ENCODE results near the gene VAV2.

Gene VAV2

GRCh38 chr9:133950629-133951111 is 41.5 kb downstream of the VAV2 start:
- DNase-seq (ENCODE audit: low read depth) = no peak

GRCh38 chr9:133950192-133950591 is 41.9 kb downstream of the VAV2 start:
- no peak for DNase-seq (ENCODE audit: low read depth)

GRCh38 chr9:133949486-133950061 is 42.5 kb downstream of the VAV2 start:
- no peak for DNase-seq (ENCODE audit: low read depth)

- DNase-seq (ENCODE audit: low read depth) = no peak
Measured at GRCh38 chr9:133948561-133949485, 43.3 kb downstream of the VAV2 start.

- DNase-seq (ENCODE audit: low read depth) = no peak
Measured at GRCh38 chr9:133948131-133948530, 44.0 kb downstream of the VAV2 start.

GRCh38 chr9:133946840-133947486 is 45.2 kb downstream of the VAV2 start:
- no peak for DNase-seq (ENCODE audit: low read depth)

- no peak for DNase-seq (ENCODE audit: low read depth)
Measured at GRCh38 chr9:133945977-133946753, 46.0 kb downstream of the VAV2 start.

GRCh38 chr9:133945314-133945975 is 46.7 kb downstream of the VAV2 start:
- no peak for DNase-seq (ENCODE audit: low read depth)

GRCh38 chr9:133944746-133945135 is 47.4 kb downstream of the VAV2 start:
- no peak for DNase-seq (ENCODE audit: low read depth)

- no peak for DNase-seq (ENCODE audit: low read depth)
Measured at GRCh38 chr9:133943781-133944745, 48.1 kb downstream of the VAV2 start.

- no peak for DNase-seq (ENCODE audit: low read depth)
Measured at GRCh38 chr9:133943036-133943780, 48.9 kb downstream of the VAV2 start.

- no peak for DNase-seq (ENCODE audit: low read depth)
Measured at GRCh38 chr9:133942206-133942975, 49.7 kb downstream of the VAV2 start.

- DNase-seq (ENCODE audit: low read depth) = no peak
Measured at GRCh38 chr9:133939845-133940244, 52.3 kb downstream of the VAV2 start.

- DNase-seq (ENCODE audit: low read depth) = no peak
Measured at GRCh38 chr9:133939171-133939785, 52.8 kb downstream of the VAV2 start.

- DNase-seq (ENCODE audit: low read depth) = no peak
Measured at GRCh38 chr9:133938753-133939152, 53.4 kb downstream of the VAV2 start.

- DNase-seq (ENCODE audit: low read depth) = no peak
Measured at GRCh38 chr9:133938086-133938485, 54.0 kb downstream of the VAV2 start.

GRCh38 chr9:133937120-133937519 is 55.0 kb downstream of the VAV2 start:
- DNase-seq (ENCODE audit: low read depth) = no peak

GRCh38 chr9:133935328-133936005 is 56.7 kb downstream of the VAV2 start:
- no peak for DNase-seq (ENCODE audit: low read depth)

All from activated T-cell treated with anti-CD3 and anti-CD28 coated beads for 1 hour (primary cell).